Chondrocyte (in vitro differentiated cells): ENCODE results near the gene MLN. TPM values are rescaled to one million over a fixed set of nuclear protein-coding genes. Genes with fewer than 3 reads are reported as not detected.
A peak's percentile ranks its signal among the peaks of the same experiment; 100 is the strongest.

Experiments
- DNase-seq: peaks from one replicate; pipeline ENCODE4 v3.0.0; 2021; ENCODE audit warnings: mixed read lengths, low spot score
- H3K27ac Mint-ChIP-seq: one replicate; pipeline ENCODE4 v1.8.0; 2021; ENCODE audit warnings: mild to moderate bottlenecking, moderate library complexity, mixed read lengths; ENCODE audit not compliant: unreplicated experiment
- H3K27me3 Mint-ChIP-seq: 2 replicates; pipeline ENCODE4 v1.8.0; 2021; ENCODE audit warnings: low read depth, mixed read lengths
- H3K36me3 Mint-ChIP-seq: 2 replicates; pipeline ENCODE4 v1.8.0; 2021; ENCODE audit warnings: low read depth, mixed read lengths
- H3K4me1 Mint-ChIP-seq: 2 replicates; pipeline ENCODE4 v1.8.0; 2021; ENCODE audit warnings: low read depth, mild to moderate bottlenecking, mixed read lengths
- H3K4me3 Mint-ChIP-seq: one replicate; pipeline ENCODE4 v1.8.0; 2021; ENCODE audit warnings: mild to moderate bottlenecking, moderate library complexity, mixed read lengths; ENCODE audit not compliant: unreplicated experiment
- H3K9me3 Mint-ChIP-seq: 2 replicates; pipeline ENCODE4 v1.8.0; 2021; ENCODE audit warnings: low read depth, mixed read lengths
- total RNA-seq: library from RNA; stranded (reverse); gene quantifications from 3 replicates; pipeline ENCODE4 v1.2.1, GENCODE V29; 2021
- TF ChIP-seq, protein P1 (sequence below): fragments of 200-600 bp; sonication (generic); IDR thresholded peaks from 2 replicates; pipeline ENCODE4 v1.5.0; 2021; ENCODE audit warnings: antibody characterized with exemption, mild to moderate bottlenecking, moderate library complexity

Gene MLN
- total RNA-seq, 1 donor from 2014 or later, result not detected

DNA sequence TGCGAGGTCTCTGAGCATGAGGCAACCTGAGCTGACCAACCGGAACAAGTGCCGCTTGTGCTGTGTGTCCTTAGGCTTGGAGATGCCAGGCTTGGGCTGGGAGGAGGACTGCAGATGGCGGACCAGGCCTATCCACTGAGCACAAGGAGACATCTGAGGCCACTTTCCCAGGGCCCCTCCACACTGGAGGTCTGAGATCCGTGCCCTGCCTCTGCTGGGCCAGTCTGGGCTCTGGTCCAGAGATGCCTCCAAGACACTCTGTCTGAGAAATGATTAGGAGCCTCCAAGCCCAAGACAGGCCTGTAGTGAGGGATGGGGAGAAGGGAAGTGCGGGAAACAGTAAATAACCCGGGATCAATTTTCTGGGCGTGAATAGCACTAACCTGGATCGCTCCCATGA, 3.0 kb upstream of the MLN start:
- no peaks in the 10 kb centered on the region for H3K9me3 Mint-ChIP-seq
- TF ChIP-seq, protein P1, sequence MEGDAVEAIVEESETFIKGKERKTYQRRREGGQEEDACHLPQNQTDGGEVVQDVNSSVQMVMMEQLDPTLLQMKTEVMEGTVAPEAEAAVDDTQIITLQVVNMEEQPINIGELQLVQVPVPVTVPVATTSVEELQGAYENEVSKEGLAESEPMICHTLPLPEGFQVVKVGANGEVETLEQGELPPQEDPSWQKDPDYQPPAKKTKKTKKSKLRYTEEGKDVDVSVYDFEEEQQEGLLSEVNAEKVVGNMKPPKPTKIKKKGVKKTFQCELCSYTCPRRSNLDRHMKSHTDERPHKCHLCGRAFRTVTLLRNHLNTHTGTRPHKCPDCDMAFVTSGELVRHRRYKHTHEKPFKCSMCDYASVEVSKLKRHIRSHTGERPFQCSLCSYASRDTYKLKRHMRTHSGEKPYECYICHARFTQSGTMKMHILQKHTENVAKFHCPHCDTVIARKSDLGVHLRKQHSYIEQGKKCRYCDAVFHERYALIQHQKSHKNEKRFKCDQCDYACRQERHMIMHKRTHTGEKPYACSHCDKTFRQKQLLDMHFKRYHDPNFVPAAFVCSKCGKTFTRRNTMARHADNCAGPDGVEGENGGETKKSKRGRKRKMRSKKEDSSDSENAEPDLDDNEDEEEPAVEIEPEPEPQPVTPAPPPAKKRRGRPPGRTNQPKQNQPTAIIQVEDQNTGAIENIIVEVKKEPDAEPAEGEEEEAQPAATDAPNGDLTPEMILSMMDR, result no peak
- H3K27me3 Mint-ChIP-seq, result peaks cover 55% of the 10 kb centered on the region
- no peak overlapping the region for H3K4me3 Mint-ChIP-seq
- no peak overlapping the region for H3K27ac Mint-ChIP-seq
- no peaks in the 10 kb centered on the region for H3K36me3 Mint-ChIP-seq
- DNase-seq, result peak; percentile 53
- H3K4me1 Mint-ChIP-seq, result peaks cover 6% of the 10 kb centered on the region

DNA sequence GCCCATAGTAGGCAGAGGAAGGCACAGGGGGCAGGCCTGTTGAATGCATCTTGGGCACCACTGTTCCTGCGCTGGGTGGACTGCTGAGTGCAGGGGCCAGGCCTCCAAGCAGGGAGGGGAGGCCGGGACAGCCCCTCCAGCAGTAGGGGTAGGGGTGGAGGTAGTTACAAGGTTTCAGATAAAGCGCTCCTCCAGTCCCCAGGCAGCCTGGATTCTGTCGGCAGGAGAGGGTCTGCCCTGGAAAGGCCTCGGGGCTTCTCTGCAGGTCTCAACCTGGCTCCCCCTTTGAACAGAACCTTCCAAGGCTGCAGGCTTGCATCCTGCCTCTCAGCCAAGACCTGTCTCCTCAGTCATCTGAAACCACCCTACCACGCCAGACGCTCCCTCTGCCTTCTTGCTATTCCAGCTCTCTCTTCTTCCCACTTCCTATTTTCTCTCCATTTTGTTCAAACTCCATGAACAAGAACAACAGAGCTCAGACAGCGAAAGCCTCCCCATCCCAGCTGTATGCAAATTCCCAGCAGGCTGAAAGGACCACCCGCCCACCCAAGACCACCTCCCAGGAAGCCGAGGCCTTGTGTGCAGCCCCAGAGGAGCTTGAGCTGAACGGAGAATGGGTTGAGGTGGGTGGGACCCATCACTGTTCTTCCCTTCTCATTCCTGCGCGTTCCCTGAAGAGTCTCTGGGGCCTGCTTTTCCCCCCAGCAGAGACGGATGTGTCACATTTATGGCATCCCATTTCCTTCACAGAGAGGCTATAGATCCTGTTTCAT, 1.4 kb downstream of the MLN start:
- Mint-ChIP-seq H3K4me1 (peaks cover 14% of the 10 kb centered on the region), H3K27me3 (peaks cover 23% of the 10 kb centered on the region), H3K27ac (no peak overlapping the region), H3K36me3 (no peaks in the 10 kb centered on the region), H3K9me3 (no peaks in the 10 kb centered on the region), H3K4me3 (no peak overlapping the region)
- TF ChIP-seq, protein P1, result no peak
- DNase-seq, result peak; percentile 51

DNA sequence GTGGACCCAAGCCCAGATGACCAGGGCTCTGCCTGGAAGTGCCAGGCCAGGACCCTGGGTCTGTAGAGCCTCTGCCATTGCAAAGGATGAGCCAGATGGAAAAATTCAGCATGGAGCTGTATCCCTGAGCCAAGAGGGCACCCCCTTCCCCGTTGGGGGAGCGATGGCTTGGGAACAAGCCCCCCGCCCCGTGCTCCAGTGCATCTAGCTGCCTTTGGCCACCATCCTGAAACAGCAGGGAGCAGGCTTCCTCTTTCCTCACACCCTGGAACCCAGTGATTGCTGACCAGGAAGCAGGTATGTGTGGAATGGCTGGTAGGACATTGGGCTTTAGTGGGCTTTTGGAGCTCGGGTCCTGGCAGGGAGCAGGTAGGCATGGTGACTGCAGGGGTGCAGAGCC, 2.2 kb downstream of the MLN start:
- Mint-ChIP-seq H3K27ac (no peak overlapping the region), H3K9me3 (no peaks in the 10 kb centered on the region), H3K4me1 (peaks cover 14% of the 10 kb centered on the region), H3K4me3 (no peak overlapping the region), H3K27me3 (peaks cover 19% of the 10 kb centered on the region), H3K36me3 (peaks cover 1% of the 10 kb centered on the region)
- TF ChIP-seq, protein P1, result no peak
- DNase-seq, result peak; percentile 51

DNA sequence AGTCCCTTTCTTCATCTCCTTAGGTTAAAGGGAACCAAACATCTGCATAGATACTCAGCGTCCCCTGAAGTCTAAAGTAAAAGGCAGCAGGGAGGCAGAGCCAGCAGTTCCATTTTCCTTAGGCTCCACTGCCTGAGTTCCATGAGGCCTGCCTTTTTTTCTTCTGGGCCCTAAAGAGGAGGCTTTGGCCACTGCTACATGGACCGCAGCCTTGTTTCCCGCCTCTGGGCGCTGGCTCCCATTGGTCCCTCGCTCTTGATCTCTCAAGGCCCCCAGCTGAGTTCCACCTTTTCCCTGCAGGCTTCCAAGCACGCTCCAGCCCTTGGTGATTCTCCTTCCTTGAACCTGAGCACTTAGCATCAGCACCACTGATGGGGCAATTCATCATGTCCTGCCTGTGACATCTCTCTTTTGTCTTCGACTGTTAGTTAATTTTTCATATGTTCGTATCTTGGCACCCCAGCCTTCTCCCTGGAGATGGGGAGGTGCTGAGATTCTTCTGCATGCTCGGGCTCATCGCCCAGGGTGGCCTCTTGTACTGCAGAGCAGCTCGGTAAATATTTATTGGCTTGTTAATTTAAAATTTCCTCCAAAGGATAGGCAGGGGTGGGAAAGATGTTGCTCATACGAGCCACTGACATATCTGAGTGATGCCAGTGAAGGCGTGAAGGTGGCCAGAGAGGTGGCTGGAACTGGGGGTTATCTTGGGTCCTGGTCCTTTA, 3.4 kb downstream of the MLN start:
- H3K4me3 Mint-ChIP-seq, result no peak overlapping the region
- peaks cover 1% of the 10 kb centered on the region for H3K36me3 Mint-ChIP-seq
- H3K9me3 Mint-ChIP-seq, result no peaks in the 10 kb centered on the region
- peaks cover 15% of the 10 kb centered on the region for H3K27me3 Mint-ChIP-seq
- no peak overlapping the region for H3K27ac Mint-ChIP-seq
- DNase-seq, result peak; percentile 35
- H3K4me1 Mint-ChIP-seq, result peaks cover 14% of the 10 kb centered on the region
- TF ChIP-seq, protein P1, result no peak

DNA sequence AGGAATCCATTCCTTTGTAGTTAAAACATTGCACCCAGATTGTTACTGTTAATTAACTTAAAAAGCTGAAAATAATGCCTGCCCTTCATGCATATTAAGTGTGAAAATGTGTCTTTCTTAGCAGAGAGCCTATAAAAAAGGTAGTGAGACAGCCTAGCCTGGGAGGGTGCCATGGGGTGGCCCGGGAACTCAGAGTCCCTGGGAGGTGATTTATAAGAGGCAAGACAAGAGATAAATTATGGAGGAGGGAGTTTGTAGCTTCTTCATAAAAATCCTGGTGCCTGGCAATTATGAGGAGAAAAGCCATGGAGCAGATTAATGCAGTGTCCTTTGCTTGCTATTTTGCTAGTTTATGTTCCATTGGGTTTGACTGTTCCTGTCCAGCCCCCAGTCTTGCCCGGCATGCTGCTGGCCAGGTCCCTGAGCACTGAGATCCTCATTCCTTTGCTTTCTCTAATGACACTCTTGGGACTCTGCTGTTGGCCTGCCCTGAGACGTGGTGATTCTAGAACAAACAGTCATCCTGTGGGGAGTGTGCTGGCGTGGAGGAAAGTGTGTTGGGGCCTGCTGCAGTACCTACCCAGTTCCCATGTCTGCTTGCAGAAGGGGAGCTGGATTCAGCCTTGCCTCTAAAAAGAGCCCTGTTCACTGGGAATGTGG, 4.2 kb downstream of the MLN start:
- peaks cover 1% of the 10 kb centered on the region for H3K36me3 Mint-ChIP-seq
- H3K4me1 Mint-ChIP-seq, result peaks cover 19% of the 10 kb centered on the region
- peak; percentile 32 for DNase-seq

More for the DNA sequence above, 4.2 kb downstream of the MLN start:
- Mint-ChIP-seq H3K9me3 (no peaks in the 10 kb centered on the region), H3K4me3 (no peak overlapping the region), H3K27me3 (peaks cover 12% of the 10 kb centered on the region), H3K27ac (no peak overlapping the region)
- TF ChIP-seq, protein P1, result no peak
